ENCODE results near the gene MRPL36.

- TF ChIP-seq SP1 (IDR thresholded peaks at IDR 0.05) (no peak), CTBP1 (IDR thresholded peaks at IDR 0.05; ENCODE audit: borderline replicate concordance) (no peak), SUZ12 (IDR thresholded peaks at IDR 0.05) (no peak), FOXK2 (IDR thresholded peaks at IDR 0.05) (no peak), ELF4 (IDR thresholded peaks at IDR 0.05) (no peak), BHLHE40 (IDR thresholded peaks at IDR 0.05; ENCODE audit: borderline replicate concordance) (no peak), FOXM1 (IDR thresholded peaks at IDR 0.05; ENCODE audit: borderline replicate concordance) (no peak), NFRKB (IDR thresholded peaks at IDR 0.05) (no peak), HDGF (IDR thresholded peaks at IDR 0.05; ENCODE audit: borderline replicate concordance) (no peak), PKNOX1 (IDR thresholded peaks at IDR 0.05) (no peak), ARNT (IDR thresholded peaks at IDR 0.05) (no peak)
Measured at GRCh38 chr5:1781107-1781506, 18.5 kb downstream of the MRPL36 start.

Measured in HEK293T (cell line).